HEK293 (cell line): ENCODE measurements around the gene PAPOLB.

ENCODE experiments used
- CTCF ChIA-PET: fragments of 350-600 bp; formaldehyde crosslinking; extraction: SDS; loops from one replicate; lab custom pipeline; 2021; ENCODE audit warnings: antibody characterized with exemption; lab: Yijun Ruan, JAX
- POLR2A ChIA-PET: fragments of 300-600 bp; formaldehyde crosslinking; extraction: SDS; loops from one replicate; lab custom pipeline; 2020; ENCODE audit warnings: antibody characterized with exemption, inconsistent platforms; lab: Yijun Ruan, JAX
- H3K27ac ChIP-seq: fragments of 200-500 bp; sonication (Bioruptor generic); 2 replicates; pipeline ENCODE4 v1.5.1; 2014; ENCODE audit warnings: low read depth, low read length, control low read depth, inconsistent platforms; ENCODE audit errors: extremely low read depth
- H3K36me3 ChIP-seq, 2 experiments: fragments of 200-500 bp in 1 of 2; sonication (Bioruptor generic) in 1 of 2; 1 replicate in 1 of 2; 2 replicates in 1 of 2; pipeline ENCODE4 v1.5.1; 2014 to 2017; ENCODE audit warnings: inconsistent platforms in 2 of 2, low read length in 2 of 2; ENCODE audit not compliant: control insufficient read depth in 2 of 2, insufficient read depth in 1 of 2
- H3K4me1 ChIP-seq: fragments of 200-500 bp; sonication (Bioruptor generic); 2 replicates; pipeline ENCODE4 v1.5.1; 2014; ENCODE audit warnings: mild to moderate bottlenecking, low read length, inconsistent platforms; ENCODE audit not compliant: control insufficient read depth, insufficient read depth
- H3K4me3 ChIP-seq: 2 replicates; pipeline ENCODE4 v1.5.1; 2011; ENCODE audit warnings: low read depth, mild to moderate bottlenecking, control low read depth, low read length, moderate library complexity
- H3K9me3 ChIP-seq: fragments of 200-500 bp; sonication (Bioruptor generic); 2 replicates; pipeline ENCODE4 v1.5.1; 2014; ENCODE audit warnings: low read depth, low read length, inconsistent platforms; ENCODE audit not compliant: control insufficient read depth, insufficient read depth
- ATF2 ChIP-seq: fragments of 450-650 bp; formaldehyde crosslinking; IDR thresholded peaks from 2 replicates; pipeline ENCODE4 v1.5.1; 2016; ENCODE audit warnings: missing biosample characterization, missing genetic modification characterization, low read depth
- BCL6B ChIP-seq: fragments of 450-650 bp; formaldehyde crosslinking; IDR thresholded peaks from 2 replicates; pipeline ENCODE4 v1.5.1; 2017; ENCODE audit warnings: missing biosample characterization, missing genetic modification characterization
- CTCF ChIP-seq: fragments of 450-650 bp; formaldehyde crosslinking; IDR thresholded peaks from 2 replicates; pipeline ENCODE4 v1.5.1; 2016; ENCODE audit warnings: missing biosample characterization, missing genetic modification characterization
- GLIS2 ChIP-seq: fragments of 450-650 bp; formaldehyde crosslinking; IDR thresholded peaks from 2 replicates; pipeline ENCODE4 v1.5.1; 2016; ENCODE audit warnings: missing biosample characterization, missing genetic modification characterization
- OSR2 ChIP-seq: fragments of 450-650 bp; formaldehyde crosslinking; IDR thresholded peaks from 2 replicates; pipeline ENCODE4 v1.5.1; 2016; ENCODE audit warnings: missing biosample characterization, missing genetic modification characterization
- ZBTB17 ChIP-seq: fragments of 450-650 bp; formaldehyde crosslinking; IDR thresholded peaks from 2 replicates; pipeline ENCODE4 v1.5.1; 2016; ENCODE audit warnings: missing biosample characterization, missing genetic modification characterization
- ZBTB21 ChIP-seq: fragments of 450-650 bp; formaldehyde crosslinking; IDR thresholded peaks from 2 replicates; pipeline ENCODE4 v1.5.1; 2017; ENCODE audit warnings: missing biosample characterization, missing genetic modification characterization
- ZNF132 ChIP-seq: fragments of 450-650 bp; formaldehyde crosslinking; IDR thresholded peaks from 2 replicates; pipeline ENCODE4 v1.5.1; 2017; ENCODE audit warnings: missing biosample characterization, missing genetic modification characterization, borderline replicate concordance
- ZNF184 ChIP-seq: fragments of 450-650 bp; IDR thresholded peaks from 2 replicates; pipeline ENCODE4 v1.5.1; 2018; ENCODE audit warnings: missing biosample characterization, mild to moderate bottlenecking, missing genetic modification characterization
- ZNF23 ChIP-seq: fragments of 450-650 bp; formaldehyde crosslinking; IDR thresholded peaks from 2 replicates; pipeline ENCODE4 v1.5.1; 2016; ENCODE audit warnings: missing biosample characterization, missing genetic modification characterization, borderline replicate concordance
- ZNF280C ChIP-seq: fragments of 450-650 bp; formaldehyde crosslinking; IDR thresholded peaks from 2 replicates; pipeline ENCODE4 v1.5.1; 2016; ENCODE audit warnings: missing biosample characterization, missing genetic modification characterization
- ZNF311 ChIP-seq: fragments of 450-650 bp; formaldehyde crosslinking; IDR thresholded peaks from 2 replicates; pipeline ENCODE4 v1.5.1; 2017; ENCODE audit warnings: missing biosample characterization, missing genetic modification characterization, borderline replicate concordance
- ZNF394 ChIP-seq: fragments of 450-650 bp; formaldehyde crosslinking; IDR thresholded peaks from 2 replicates; pipeline ENCODE4 v1.5.1; 2016; ENCODE audit warnings: missing biosample characterization, missing genetic modification characterization, mild to moderate bottlenecking, moderate library complexity, borderline replicate concordance
- ZNF449 ChIP-seq: fragments of 450-650 bp; formaldehyde crosslinking; IDR thresholded peaks from 2 replicates; pipeline ENCODE4 v1.5.1; 2017; ENCODE audit warnings: missing biosample characterization, mild to moderate bottlenecking, missing genetic modification characterization, moderate library complexity
- ZNF510 ChIP-seq: fragments of 450-650 bp; formaldehyde crosslinking; IDR thresholded peaks from 2 replicates; pipeline ENCODE4 v1.5.1; 2018; ENCODE audit warnings: mild to moderate bottlenecking, missing genetic modification characterization, missing biosample characterization; ENCODE audit not compliant: insufficient replicate concordance
- ZNF621 ChIP-seq: fragments of 450-650 bp; formaldehyde crosslinking; IDR thresholded peaks from 2 replicates; pipeline ENCODE4 v1.5.1; 2017; ENCODE audit warnings: missing biosample characterization, missing genetic modification characterization
- ZNF639 ChIP-seq: fragments of 450-650 bp; formaldehyde crosslinking; IDR thresholded peaks from 2 replicates; pipeline ENCODE4 v1.5.1; 2016; ENCODE audit warnings: missing biosample characterization, missing genetic modification characterization
- ZNF664 ChIP-seq: fragments of 450-650 bp; formaldehyde crosslinking; IDR thresholded peaks from 2 replicates; pipeline ENCODE4 v1.5.1; 2016; ENCODE audit warnings: missing biosample characterization, missing genetic modification characterization

PAPOLB gene

GRCh38 chr7:4911111-4911828 lies 49.4 kb upstream of the PAPOLB start (continued):
- TF ChIP-seq ZNF280C (no peak), BCL6B (no peak), ZNF394 (tag by site-specific recombination) (no peak), OSR2 (tag by site-specific recombination) (no peak), ZNF132 (no peak)

- Histone ChIP-seq H3K4me1 (no peaks in the 10 kb centered on the region), H3K9me3 (no peaks in the 10 kb centered on the region), H3K36me3 (no peaks in the 10 kb centered on the region), H3K4me3 (no peak overlapping the region), H3K27ac (no peak overlapping the region)
- TF ChIP-seq ZNF23 (tag by site-specific recombination): peak; percentile 92
- TF ChIP-seq CTCF (tag by site-specific recombination): no peak
- no peak for TF ChIP-seq ZNF621 (tag by site-specific recombination)
- TF ChIP-seq ZBTB21 (tag by site-specific recombination): no peak
- no peak for TF ChIP-seq ZNF449 (tag by site-specific recombination)
- TF ChIP-seq ZNF510 (tag by site-specific recombination): no peak
- TF ChIP-seq ZNF184 (tag by site-specific recombination): no peak
- TF ChIP-seq ZBTB17: peak; percentile 86
- TF ChIP-seq ATF2 (tag by site-specific recombination): no peak
- no peak for TF ChIP-seq ZNF639
- TF ChIP-seq ZNF664 (tag by site-specific recombination): no peak
- no peak for TF ChIP-seq GLIS2 (tag by site-specific recombination)
- TF ChIP-seq ZNF311 (tag by site-specific recombination): no peak
- CTCF ChIA-PET: interaction anchor here (2.1 kb wide), 1 partner anchor 23 kb away, joined by 5 read pairs; the partner anchor contains the start of gene RADIL
- POLR2A ChIA-PET: no interaction called here
Measured at GRCh38 chr7:4906682-4907081, 44.9 kb upstream of the PAPOLB start.
